WTC11 (cell line): ENCODE measurements around the gene MGST3.

ENCODE experiments used
- CBFB ChIP-seq: sonication (generic); formaldehyde crosslinking; IDR thresholded peaks from 2 replicates; pipeline ENCODE4 v1.8.1; 2022; ENCODE audit warnings: mild to moderate bottlenecking, low read depth, missing genetic modification reagents
- CREM ChIP-seq: sonication (generic); formaldehyde crosslinking; IDR thresholded peaks from 2 replicates; pipeline ENCODE4 v1.8.1; 2022; ENCODE audit warnings: mild to moderate bottlenecking, missing genetic modification reagents, moderate library complexity
- CTCF ChIP-seq: fragments of 200-600 bp; IDR thresholded peaks from 2 replicates; pipeline ENCODE4 v1.8.0; 2022; ENCODE audit warnings: antibody characterized with exemption
- FOXJ3 ChIP-seq: sonication (generic); formaldehyde crosslinking; IDR thresholded peaks from 2 replicates; pipeline ENCODE4 v1.9.0; 2021; ENCODE audit warnings: missing genetic modification reagents, mild to moderate bottlenecking, borderline replicate concordance
- TEAD4 ChIP-seq: sonication (generic); formaldehyde crosslinking; IDR thresholded peaks from 2 replicates; pipeline ENCODE4 v1.8.0; 2022; ENCODE audit warnings: mild to moderate bottlenecking, missing genetic modification reagents

- TF ChIP-seq CTCF (no peak), TEAD4 (CRISPR knock-in tag) (no peak), FOXJ3 (CRISPR knock-in tag) (no peak), CREM (CRISPR knock-in tag) (no peak), CBFB (no peak)
Measured at GRCh38 chr1:165686971-165687433, 56.0 kb downstream of the MGST3 start.
